Dendritic cell treated with granulocyte-macrophage colony-stimulating factor and Interleukin-4, amounts not matched to agents 40 ng/mL and 50 ng/mL, for 4 days (primary cell): Measurements from ENCODE around the gene ADCY9.

Source experiments
- H3K27ac Mint-ChIP-seq: one replicate; pipeline ENCODE4 v1.8.0; 2022; ENCODE audit warnings: mild to moderate bottlenecking, mixed read lengths
- H3K27me3 Mint-ChIP-seq: one replicate; pipeline ENCODE4 v1.8.0; 2022; ENCODE audit warnings: mild to moderate bottlenecking, mixed read lengths
- H3K36me3 Mint-ChIP-seq: one replicate; pipeline ENCODE4 v1.8.0; 2022; ENCODE audit warnings: low read depth, mixed read lengths
- H3K4me1 Mint-ChIP-seq: one replicate; pipeline ENCODE4 v1.8.0; 2022; ENCODE audit warnings: low read depth, mixed read lengths
- H3K4me3 Mint-ChIP-seq: one replicate; pipeline ENCODE4 v1.8.0; 2022; ENCODE audit warnings: mild to moderate bottlenecking, moderate library complexity, mixed read lengths
- H3K9me3 Mint-ChIP-seq: one replicate; pipeline ENCODE4 v1.8.0; 2022; ENCODE audit warnings: mixed read lengths
- intact Hi-C: fragments of 100-400 bp; cut with micrococcal nuclease; formaldehyde crosslinking; loops from one replicate; pipeline ENCODE4 v1.15.0; 2022

ADCY9 gene

GRCh38 chr16:4138713-4139112 is 22.5 kb upstream of the ADCY9 start:
- H3K27ac Mint-ChIP-seq = no peak overlapping the region
- H3K9me3 Mint-ChIP-seq = no peaks in the 10 kb centered on the region
- intact Hi-C loops = no loop called here
- peaks cover 42% of the 10 kb centered on the region for H3K27me3 Mint-ChIP-seq
- H3K4me1 Mint-ChIP-seq = peaks cover 30% of the 10 kb centered on the region
- H3K36me3 Mint-ChIP-seq = no peaks in the 10 kb centered on the region
- no peak overlapping the region for H3K4me3 Mint-ChIP-seq

GRCh38 chr16:4137438-4137837 is 21.2 kb upstream of the ADCY9 start:
- H3K27me3 Mint-ChIP-seq = peaks cover 38% of the 10 kb centered on the region
- H3K4me3 Mint-ChIP-seq = no peak overlapping the region
- intact Hi-C loops = no loop called here
- H3K27ac Mint-ChIP-seq = no peak overlapping the region
- H3K36me3 Mint-ChIP-seq = no peaks in the 10 kb centered on the region
- no peaks in the 10 kb centered on the region for H3K9me3 Mint-ChIP-seq
- peaks cover 18% of the 10 kb centered on the region for H3K4me1 Mint-ChIP-seq

- H3K9me3 Mint-ChIP-seq = no peaks in the 10 kb centered on the region
- peaks cover 42% of the 10 kb centered on the region for H3K27me3 Mint-ChIP-seq
- H3K4me1 Mint-ChIP-seq = peaks cover 17% of the 10 kb centered on the region
- no peak overlapping the region for H3K4me3 Mint-ChIP-seq
- intact Hi-C loops = no loop called here
- no peaks in the 10 kb centered on the region for H3K36me3 Mint-ChIP-seq
- no peak overlapping the region for H3K27ac Mint-ChIP-seq
Measured at GRCh38 chr16:4136229-4136813, 20.1 kb upstream of the ADCY9 start.

- peaks cover 44% of the 10 kb centered on the region for H3K27me3 Mint-ChIP-seq
- no peaks in the 10 kb centered on the region for H3K9me3 Mint-ChIP-seq
- H3K4me1 Mint-ChIP-seq = peaks cover 13% of the 10 kb centered on the region
- no peak overlapping the region for H3K27ac Mint-ChIP-seq
- intact Hi-C loops = no loop called here
- no peaks in the 10 kb centered on the region for H3K36me3 Mint-ChIP-seq
- H3K4me3 Mint-ChIP-seq = no peak overlapping the region
Measured at GRCh38 chr16:4135537-4135936, 19.3 kb upstream of the ADCY9 start.

- H3K36me3 Mint-ChIP-seq = no peaks in the 10 kb centered on the region
- H3K27me3 Mint-ChIP-seq = peaks cover 43% of the 10 kb centered on the region
- no peak overlapping the region for H3K4me3 Mint-ChIP-seq
- H3K27ac Mint-ChIP-seq = no peak overlapping the region
- peaks cover 6% of the 10 kb centered on the region for H3K4me1 Mint-ChIP-seq
- no peaks in the 10 kb centered on the region for H3K9me3 Mint-ChIP-seq
- intact Hi-C loops = no loop called here
Measured at GRCh38 chr16:4133897-4134372, 17.7 kb upstream of the ADCY9 start.

- Mint-ChIP-seq H3K27me3 (peaks cover 37% of the 10 kb centered on the region), H3K27ac (no peak overlapping the region), H3K4me3 (no peak overlapping the region), H3K9me3 (no peaks in the 10 kb centered on the region), H3K4me1 (peaks cover 6% of the 10 kb centered on the region), H3K36me3 (no peaks in the 10 kb centered on the region)
- intact Hi-C loops = no loop called here
Measured at GRCh38 chr16:4131621-4132020, 15.4 kb upstream of the ADCY9 start.

GRCh38 chr16:4124535-4125294 is 8.5 kb upstream of the ADCY9 start:
- H3K9me3 Mint-ChIP-seq = no peaks in the 10 kb centered on the region
- no peak overlapping the region for H3K4me3 Mint-ChIP-seq
- H3K27ac Mint-ChIP-seq = no peak overlapping the region
- H3K27me3 Mint-ChIP-seq = peaks cover 32% of the 10 kb centered on the region
- intact Hi-C loops = no loop called here
- no peaks in the 10 kb centered on the region for H3K4me1 Mint-ChIP-seq
- H3K36me3 Mint-ChIP-seq = no peaks in the 10 kb centered on the region

- no peaks in the 10 kb centered on the region for H3K36me3 Mint-ChIP-seq
- no peaks in the 10 kb centered on the region for H3K9me3 Mint-ChIP-seq
- H3K27me3 Mint-ChIP-seq = peaks cover 37% of the 10 kb centered on the region
- peaks cover 5% of the 10 kb centered on the region for H3K4me1 Mint-ChIP-seq
- H3K4me3 Mint-ChIP-seq = no peak overlapping the region
- intact Hi-C loops = no loop called here
- no peak overlapping the region for H3K27ac Mint-ChIP-seq
Measured at GRCh38 chr16:4123616-4124300, 7.5 kb upstream of the ADCY9 start.

GRCh38 chr16:4120176-4120575 is 3.9 kb upstream of the ADCY9 start:
- Mint-ChIP-seq H3K27ac (no peak overlapping the region), H3K9me3 (no peaks in the 10 kb centered on the region), H3K4me1 (peaks cover 15% of the 10 kb centered on the region), H3K27me3 (peaks cover 49% of the 10 kb centered on the region), H3K36me3 (no peaks in the 10 kb centered on the region), H3K4me3 (no peak overlapping the region)
- intact Hi-C loops = no loop called here

GRCh38 chr16:4117250-4117578 is 972 bp upstream of the ADCY9 start:
- Mint-ChIP-seq H3K4me1 (peaks cover 42% of the 10 kb centered on the region), H3K36me3 (peaks cover 13% of the 10 kb centered on the region), H3K9me3 (no peaks in the 10 kb centered on the region), H3K27ac (peak overlapping the region; percentile 64), H3K27me3 (peaks cover 38% of the 10 kb centered on the region), H3K4me3 (peak overlapping the region; percentile 68)
- intact Hi-C loops = loop anchor here (2.0 to 10.0 kb wide), 2 partner anchors 132 to 136 kb away; no protein-coding TSS in a partner anchor

GRCh38 chr16:4115949-4116318 is 308 bp downstream of the ADCY9 start:
- H3K4me3 Mint-ChIP-seq = peak overlapping the region; percentile 84
- intact Hi-C loops = loop anchor here (2.0 to 10.0 kb wide), 2 partner anchors 131 to 137 kb away; no protein-coding TSS in a partner anchor
- H3K36me3 Mint-ChIP-seq = peaks cover 13% of the 10 kb centered on the region
- H3K9me3 Mint-ChIP-seq = no peaks in the 10 kb centered on the region
- H3K4me1 Mint-ChIP-seq = peaks cover 55% of the 10 kb centered on the region
- peaks cover 38% of the 10 kb centered on the region for H3K27me3 Mint-ChIP-seq
- H3K27ac Mint-ChIP-seq = peak overlapping the region; percentile 51

GRCh38 chr16:4115209-4115948 is 863 bp downstream of the ADCY9 start:
- Mint-ChIP-seq H3K9me3 (no peaks in the 10 kb centered on the region), H3K36me3 (peaks cover 13% of the 10 kb centered on the region), H3K4me3 (peak overlapping the region; percentile 84), H3K4me1 (peaks cover 60% of the 10 kb centered on the region), H3K27ac (peak overlapping the region; percentile 51), H3K27me3 (peaks cover 36% of the 10 kb centered on the region)
- intact Hi-C loops = loop anchor here (10.0 kb wide), 1 partner anchor 131 kb away; no protein-coding TSS in a partner anchor

- peak overlapping the region; percentile 84 for H3K4me3 Mint-ChIP-seq
- H3K9me3 Mint-ChIP-seq = no peaks in the 10 kb centered on the region
- intact Hi-C loops = loop anchor here (10.0 kb wide), 1 partner anchor 130 kb away; no protein-coding TSS in a partner anchor
- H3K27ac Mint-ChIP-seq = no peak overlapping the region
- H3K27me3 Mint-ChIP-seq = peaks cover 29% of the 10 kb centered on the region
- peaks cover 19% of the 10 kb centered on the region for H3K36me3 Mint-ChIP-seq
- H3K4me1 Mint-ChIP-seq = peaks cover 65% of the 10 kb centered on the region
Measured at GRCh38 chr16:4114257-4115208, 1.7 kb downstream of the ADCY9 start.
